Ascending aorta (tissue), 2 donors: ENCODE results near the gene RPF1. TPM values are rescaled to one million over a fixed set of nuclear protein-coding genes. Genes with fewer than 3 reads are reported as not detected.
"Not testable (repeated sequence)": the region's sequence is repeated elsewhere in the genome, so short reads cannot be mapped to it uniquely, and the experiment has no call there.

Experiments used
- DNase-seq, 2 donors: peaks; one replicate each; pipeline ENCODE4 v3.0.0-alpha.2; 2019; ENCODE audit warnings: low spot score in 2 of 2
- H3K27ac ChIP-seq, 2 donors: fragments of 200-600 bp; sonication (generic); one replicate each; pipeline ENCODE4 v1.5.1; 2016 to 2017; ENCODE audit warnings: mild to moderate bottlenecking in 1 of 2
- H3K27me3 ChIP-seq: fragments of 200-600 bp; sonication (generic); one replicate; pipeline ENCODE4 v1.5.1; 2017
- H3K36me3 ChIP-seq, 2 donors: fragments of 200-600 bp; sonication (generic); one replicate each; pipeline ENCODE4 v1.5.1; 2016
- H3K4me1 ChIP-seq, 2 donors: fragments of 200-600 bp; sonication (generic); one replicate each; pipeline ENCODE4 v1.5.1; 2016 to 2017; ENCODE audit warnings: mild to moderate bottlenecking in 1 of 2
- H3K4me3 ChIP-seq, 2 donors: fragments of 200-600 bp; sonication (generic); one replicate each; pipeline ENCODE4 v1.5.1; 2016 to 2017; ENCODE audit warnings: mild to moderate bottlenecking in 1 of 2
- H3K9me3 ChIP-seq, 2 donors: fragments of 200-600 bp; sonication (generic); one replicate each; pipeline ENCODE4 v1.5.1; 2016
- intact Hi-C: fragments of 100-400 bp; cut with DNase I; formaldehyde crosslinking; loops from one replicate; pipeline ENCODE4 v1.15.1; 2023
- total RNA-seq: library from RNA; depleted of rRNA; stranded (reverse); fragments of >200 nt; gene quantifications from one replicate; pipeline ENCODE4 v1.1.0, GENCODE V29; 2016
- TF ChIP-seq, protein P1 (sequence below), 3 experiments: fragments of 200-600 bp in 2 of 3; fragments of 450-650 bp in 1 of 3; sonication (generic) in 2 of 3; IDR thresholded peaks; one replicate each; pipeline ENCODE4 v1.5.1; 2016 to 2019; ENCODE audit warnings: antibody characterized with exemption in 3 of 3, mild to moderate bottlenecking in 1 of 3, moderate library complexity in 1 of 3

Gene RPF1
- total RNA-seq, 1 donor from 2014 or later = 8.4 TPM

DNA sequence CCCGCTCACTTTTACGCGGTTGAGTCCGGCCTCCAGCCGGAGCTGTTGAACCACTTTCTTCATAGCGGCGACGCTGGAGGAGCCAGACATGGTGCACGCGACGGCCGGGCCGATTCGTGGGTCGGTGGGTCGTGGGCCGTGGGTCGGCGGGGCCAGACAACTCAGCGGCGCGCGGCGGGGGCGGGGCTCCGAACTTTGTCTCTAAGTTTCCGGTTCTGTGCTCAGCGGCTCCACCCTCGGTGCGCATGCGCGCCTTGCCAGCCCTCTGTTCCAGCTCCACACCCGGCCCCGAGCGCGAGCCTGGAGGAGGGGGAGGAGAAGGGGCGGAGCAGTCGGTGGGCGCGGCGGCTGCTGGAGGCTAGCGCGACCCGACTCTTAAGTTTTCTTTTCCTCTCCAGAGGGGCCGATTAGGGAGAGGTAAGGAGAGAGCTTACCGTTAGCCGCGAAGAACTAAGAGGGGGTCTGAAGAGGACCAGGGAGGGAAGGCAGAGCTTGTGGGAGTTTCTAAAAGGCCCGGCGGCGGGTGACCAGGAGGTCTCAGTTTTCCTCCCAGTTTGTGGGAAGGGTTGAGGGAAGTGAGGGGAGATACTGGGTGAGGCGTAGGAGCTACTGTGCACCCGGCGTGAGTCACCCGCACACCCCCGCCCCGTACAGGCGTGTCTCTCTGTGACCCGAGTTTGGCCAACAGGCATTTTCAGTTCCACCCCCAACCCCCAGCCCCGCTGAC is 27.1 kb downstream of the RPF1 start, which contains the start of the genes GNG5 and SPATA1:
GNG5 (minus strand) TSS at position 580 of the 727 bp plus-strand sequence; CDS start at position 90, 490 bp downstream.
SPATA1 (plus strand) TSS at position 385 of the 727 bp plus-strand sequence. CDS start 9,974 bp downstream, outside the sequence.
- Histone ChIP-seq H3K4me3 (peak within 1 kb of the TSS; percentile 88 to 94), H3K9me3 (peaks cover 0 to 12% of the 10 kb centered on the region in 2 donors), H3K4me1 (peaks cover 0 to 15% of the 10 kb centered on the region in 2 donors), H3K36me3 (peaks cover 0 to under 1% of the 10 kb centered on the region in 2 donors), H3K27ac (peak within 1 kb of the TSS; percentile 95 to 99), H3K27me3 (no peaks in the 10 kb centered on the region)
- peak; percentile 95 to 99 for DNase-seq
- TF ChIP-seq, protein P1, sequence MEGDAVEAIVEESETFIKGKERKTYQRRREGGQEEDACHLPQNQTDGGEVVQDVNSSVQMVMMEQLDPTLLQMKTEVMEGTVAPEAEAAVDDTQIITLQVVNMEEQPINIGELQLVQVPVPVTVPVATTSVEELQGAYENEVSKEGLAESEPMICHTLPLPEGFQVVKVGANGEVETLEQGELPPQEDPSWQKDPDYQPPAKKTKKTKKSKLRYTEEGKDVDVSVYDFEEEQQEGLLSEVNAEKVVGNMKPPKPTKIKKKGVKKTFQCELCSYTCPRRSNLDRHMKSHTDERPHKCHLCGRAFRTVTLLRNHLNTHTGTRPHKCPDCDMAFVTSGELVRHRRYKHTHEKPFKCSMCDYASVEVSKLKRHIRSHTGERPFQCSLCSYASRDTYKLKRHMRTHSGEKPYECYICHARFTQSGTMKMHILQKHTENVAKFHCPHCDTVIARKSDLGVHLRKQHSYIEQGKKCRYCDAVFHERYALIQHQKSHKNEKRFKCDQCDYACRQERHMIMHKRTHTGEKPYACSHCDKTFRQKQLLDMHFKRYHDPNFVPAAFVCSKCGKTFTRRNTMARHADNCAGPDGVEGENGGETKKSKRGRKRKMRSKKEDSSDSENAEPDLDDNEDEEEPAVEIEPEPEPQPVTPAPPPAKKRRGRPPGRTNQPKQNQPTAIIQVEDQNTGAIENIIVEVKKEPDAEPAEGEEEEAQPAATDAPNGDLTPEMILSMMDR (IDR thresholded peaks at IDR 0.05) = no peak
- intact Hi-C loops = loop anchor here (1.0 to 10.0 kb wide), 7 partner anchors 68 to 1071 kb away; partner anchors contain the start of genes BCL10, CTBS and SSX2IP

DNA sequence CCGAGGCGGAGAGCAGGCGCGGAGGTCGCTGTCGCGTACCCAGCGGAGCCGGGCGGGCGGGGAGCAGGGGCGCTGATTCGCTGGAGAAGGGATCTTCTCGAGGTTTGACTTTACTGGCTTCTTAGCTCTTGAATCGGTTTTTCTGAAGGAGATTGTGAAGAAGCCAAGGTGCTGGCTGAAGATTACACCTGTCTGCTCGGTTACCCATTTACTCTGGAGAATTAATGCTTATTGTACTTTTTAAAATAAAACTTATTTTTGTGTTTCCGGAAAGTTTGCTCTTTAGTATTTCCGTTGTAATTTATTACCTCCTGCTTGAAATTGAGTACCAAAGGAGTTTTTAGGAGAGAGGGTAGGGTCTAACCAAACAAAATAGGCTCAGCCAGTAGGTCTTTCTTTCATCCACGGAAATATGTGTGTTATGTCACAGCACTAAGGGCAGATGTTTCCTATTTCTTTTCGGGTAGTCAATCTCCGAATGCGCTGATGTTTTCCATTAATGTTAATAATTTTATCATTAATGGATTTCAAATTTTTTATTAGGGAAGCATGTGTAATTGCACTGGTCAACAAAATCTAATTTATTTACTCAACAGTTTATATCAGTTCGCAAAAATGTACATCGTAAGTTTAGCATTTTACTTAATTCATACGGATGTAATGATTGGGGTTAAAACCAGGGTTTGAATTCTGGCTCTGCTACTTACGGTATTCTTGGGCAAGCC is 27.8 kb downstream of the RPF1 start:
- TF ChIP-seq, protein P1 (IDR thresholded peaks at IDR 0.05) = no peak
- Histone ChIP-seq H3K9me3 (peaks cover 0 to 12% of the 10 kb centered on the region in 2 donors), H3K36me3 (no peaks in the 10 kb centered on the region), H3K27ac (peak overlapping the region; percentile 95 to 99), H3K4me3 (peak overlapping the region; percentile 88 to 94), H3K4me1 (peaks cover 0 to 15% of the 10 kb centered on the region in 2 donors), H3K27me3 (no peaks in the 10 kb centered on the region)
- intact Hi-C loops = loop anchor here (1.0 to 10.0 kb wide), 7 partner anchors 67 to 1070 kb away; partner anchors contain the start of genes BCL10, CTBS and SSX2IP
- no peak for DNase-seq

DNA sequence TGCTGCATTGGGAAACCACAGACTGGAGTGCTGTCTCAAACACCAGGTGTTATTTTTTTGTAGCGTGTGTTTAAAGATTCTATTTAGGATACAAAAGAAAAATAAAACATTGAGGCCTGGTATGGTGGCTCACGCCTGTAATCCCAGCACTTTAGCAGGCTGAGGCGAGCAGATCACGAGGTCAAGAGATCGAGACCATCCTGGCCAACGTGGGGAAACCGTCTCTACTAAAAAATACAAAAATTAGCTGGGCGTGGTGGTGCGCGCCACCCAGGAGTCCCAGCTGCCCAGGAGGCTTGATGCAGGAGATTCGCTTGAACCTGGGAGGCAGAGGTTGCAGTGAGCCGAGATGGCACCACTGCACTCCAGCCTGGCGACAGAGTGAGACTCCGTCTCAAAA is 28.8 kb downstream of the RPF1 start:
- not testable (repeated sequence) for H3K27me3 ChIP-seq, DNase-seq, H3K36me3 ChIP-seq, H3K27ac ChIP-seq, H3K4me3 ChIP-seq
- peaks cover 0 to 12% of the 10 kb centered on the region in 2 donors for H3K9me3 ChIP-seq
- peaks cover 0 to 14% of the 10 kb centered on the region in 2 donors for H3K4me1 ChIP-seq
- intact Hi-C loops = loop anchor here (5.0 to 10.0 kb wide), 3 partner anchors 211 to 1069 kb away; partner anchors contain the start of gene BCL10

DNA sequence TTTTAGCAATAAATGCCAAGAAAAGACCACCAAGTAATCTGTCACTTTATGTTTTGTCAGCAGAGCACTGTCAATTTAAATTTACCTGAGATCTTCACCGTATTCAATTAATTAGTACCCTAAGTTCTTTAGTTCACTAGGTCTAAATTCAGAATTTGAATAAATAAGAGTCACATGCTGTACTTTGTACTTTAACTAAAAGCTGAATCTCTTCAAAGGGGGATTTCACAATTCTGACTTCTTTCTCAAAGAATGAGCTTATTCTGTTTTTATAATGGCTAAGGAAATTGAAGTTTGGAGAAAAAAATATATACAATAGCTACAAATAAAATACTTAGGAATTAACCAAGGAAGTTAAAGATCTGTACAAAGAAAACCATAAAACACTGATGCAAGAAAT is 29.4 kb downstream of the RPF1 start:
- intact Hi-C loops = loop anchor here (5.0 to 10.0 kb wide), 3 partner anchors 211 to 1069 kb away; partner anchors contain the start of gene BCL10
- H3K4me3 ChIP-seq = no peak overlapping the region
- TF ChIP-seq, protein P1 (IDR thresholded peaks at IDR 0.05) = no peak
- H3K9me3 ChIP-seq = peaks cover 0 to 12% of the 10 kb centered on the region in 2 donors
- H3K27ac ChIP-seq = no peak overlapping the region
- DNase-seq = no peak
- H3K27me3 ChIP-seq = no peaks in the 10 kb centered on the region
- no peaks in the 10 kb centered on the region for H3K36me3 ChIP-seq
- H3K4me1 ChIP-seq = peaks cover 0 to 8% of the 10 kb centered on the region in 2 donors

DNA sequence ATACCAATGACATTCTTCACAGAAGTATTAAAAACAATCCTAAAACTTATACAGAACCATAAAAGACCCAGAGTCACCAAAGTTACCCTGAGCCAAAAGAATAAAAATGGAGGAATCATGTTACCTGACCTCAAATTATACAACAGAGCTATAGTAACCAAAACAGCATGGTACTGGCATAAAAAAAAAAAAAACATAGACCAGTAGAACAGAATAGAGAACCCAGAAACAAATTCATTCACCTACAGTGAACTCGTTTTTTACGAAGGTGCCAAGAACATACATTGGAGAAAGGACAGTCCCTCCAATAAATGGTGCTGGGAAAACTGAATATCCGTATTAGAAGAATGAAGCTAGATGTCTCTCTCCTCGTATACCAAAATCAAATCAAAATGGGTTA is 30.0 kb downstream of the RPF1 start:
- no peaks in the 10 kb centered on the region for H3K27me3 ChIP-seq
- DNase-seq = no peak
- H3K27ac ChIP-seq = no peak overlapping the region
- H3K36me3 ChIP-seq = no peaks in the 10 kb centered on the region
- TF ChIP-seq, protein P1 (IDR thresholded peaks at IDR 0.05) = no peak
- peaks cover 0 to 3% of the 10 kb centered on the region in 2 donors for H3K4me1 ChIP-seq
- no peak overlapping the region for H3K4me3 ChIP-seq
- intact Hi-C loops = loop anchor here (5.0 to 10.0 kb wide), 3 partner anchors 212 to 1068 kb away; partner anchors contain the start of gene BCL10
- peaks cover 0 to 12% of the 10 kb centered on the region in 2 donors for H3K9me3 ChIP-seq
